GM12878 (cell line): ENCODE results near the gene SMOC2. TPM values are rescaled to one million over a fixed set of nuclear protein-coding genes. Genes with fewer than 3 reads are reported as not detected.

Experiments
- ATAC-seq: fragments of 200-7000 bp; cut with Tn5 transposase; 3 replicates; pipeline ENCODE4 v1.9.1; 2020; ENCODE audit warnings: mild to moderate bottlenecking, moderate library complexity
- BruUV-seq: library from RNA; stranded (reverse); fragments of 400-500 nt; replicated peaks from 2 replicates; lab custom pipeline; 2021; lab: Mats Ljungman, UMichigan
- CTCF ChIA-PET: fragments of 300-600 bp; sonication (Branson Sonifier 250); formaldehyde crosslinking; extraction: SDS; loops from one replicate; lab custom pipeline; 2021; ENCODE audit warnings: inconsistent platforms; lab: Yijun Ruan, JAX
- POLR2A ChIA-PET: fragments of 350-600 bp; formaldehyde crosslinking; extraction: SDS; loops from one replicate; lab custom pipeline; 2021; ENCODE audit warnings: inconsistent platforms; lab: Charles Lee
- RAD21 ChIA-PET: fragments of 300-600 bp; sonication (Branson Sonifier 250); formaldehyde crosslinking; loops from one replicate; lab custom pipeline; 2023; ENCODE audit warnings: antibody characterized with exemption; ENCODE audit not compliant: unreplicated experiment; lab: Charles Lee
- SMC1A ChIA-PET: fragments of 300-600 bp; sonication (Branson Sonifier 250); formaldehyde crosslinking; loops from one replicate; lab custom pipeline; 2023; ENCODE audit not compliant: unreplicated experiment, uncharacterized antibody; lab: Charles Lee
- DNase-seq: peaks from one replicate; pipeline ENCODE4 v3.0.0-alpha.2; 2011; ENCODE audit warnings: low read depth, low spot score
- FAIRE-seq: peaks from 3 replicates; lab custom pipeline; 2011; peaks lifted over from hg19 to GRCh38; lab: Jason Lieb, UNC
- H2AFZ ChIP-seq: 2 replicates; pipeline ENCODE4 v1.6.0; 2011; ENCODE audit warnings: low read depth, low read length, control low read depth; ENCODE audit not compliant: control insufficient read depth
- H3K27ac ChIP-seq: 2 replicates; pipeline ENCODE4 v1.5.1; 2011; ENCODE audit warnings: control low read depth; ENCODE audit not compliant: control insufficient read depth, insufficient read depth
- H3K27me3 ChIP-seq, 2 experiments: replicated peaks in 1 of 2; 2 replicates each; pipeline versions ENCODE4 v1.6.0 to v1.6.1; 2011; ENCODE audit warnings: low read length in 1 of 2; ENCODE audit not compliant: control insufficient read depth in 2 of 2, insufficient read depth in 2 of 2
- H3K36me3 ChIP-seq, 2 experiments: 2 replicates each; pipeline ENCODE4 v1.5.1; 2011; ENCODE audit warnings: low read length in 1 of 2; ENCODE audit not compliant: control insufficient read depth in 2 of 2, insufficient read depth in 2 of 2
- H3K4me1 ChIP-seq: 2 replicates; pipeline ENCODE4 v1.6.1; 2011; ENCODE audit warnings: mild to moderate bottlenecking, low read length, moderate library complexity, mixed read lengths; ENCODE audit not compliant: control insufficient read depth, insufficient read depth
- H3K4me2 ChIP-seq: 2 replicates; pipeline ENCODE4 v1.6.0; 2011; ENCODE audit warnings: control low read depth; ENCODE audit not compliant: control insufficient read depth, insufficient read depth
- H3K4me3 ChIP-seq: fragments of 200-600 bp; sonication (generic); 2 replicates; pipeline ENCODE4 v1.5.1; 2016
- H3K79me2 ChIP-seq: 2 replicates; pipeline ENCODE4 v1.6.0; 2011; ENCODE audit warnings: low read length; ENCODE audit not compliant: control insufficient read depth, insufficient read depth
- H3K9ac ChIP-seq: 2 replicates; pipeline ENCODE4 v1.8.0; 2011; ENCODE audit warnings: low read length, control low read depth, mixed read lengths; ENCODE audit not compliant: control insufficient read depth, insufficient read depth
- H3K9me3 ChIP-seq: replicated peaks from 3 replicates; pipeline ENCODE4 v1.5.1; 2011; ENCODE audit warnings: mild to moderate bottlenecking, low read length; ENCODE audit not compliant: control insufficient read depth, insufficient read depth
- H4K20me1 ChIP-seq: 2 replicates; pipeline ENCODE4 v1.6.0; 2011; ENCODE audit not compliant: control insufficient read depth, insufficient read depth
- ATF7 ChIP-seq: fragments of 450-650 bp; IDR thresholded peaks from 2 replicates; pipeline ENCODE4 v1.6.1; 2016; ENCODE audit warnings: low read depth, mild to moderate bottlenecking
- CHD2 ChIP-seq: IDR thresholded peaks from 2 replicates; pipeline ENCODE4 v1.6.1; 2011; ENCODE audit warnings: low read depth, low read length, improper control_type of control experiment, borderline replicate concordance
- HCFC1 ChIP-seq: fragments of 150-350 bp; IDR thresholded peaks from 2 replicates; pipeline ENCODE4 v1.6.1; 2014; ENCODE audit warnings: low read length
- HDGF ChIP-seq: fragments of 450-650 bp; IDR thresholded peaks from 2 replicates; pipeline ENCODE4 v1.6.1; 2016; ENCODE audit warnings: antibody characterized with exemption
- IRF4 ChIP-seq: IDR thresholded peaks from 2 replicates; pipeline ENCODE4 v1.6.1; 2011; ENCODE audit warnings: low read depth, low read length
- IRF5 ChIP-seq: fragments of 450-650 bp; IDR thresholded peaks from 2 replicates; pipeline ENCODE4 v1.6.1; 2017; ENCODE audit warnings: borderline replicate concordance
- POLR2AphosphoS5 ChIP-seq: IDR thresholded peaks from 2 replicates; pipeline ENCODE4 v1.6.1; 2011; ENCODE audit warnings: mild to moderate bottlenecking, low read length, inconsistent platforms
- RAD21 ChIP-seq: IDR thresholded peaks from 2 replicates; pipeline ENCODE4 v1.6.1; 2011; ENCODE audit warnings: mild to moderate bottlenecking, low read depth, low read length, moderate library complexity; ENCODE audit not compliant: insufficient read depth
- SIX5 ChIP-seq: IDR thresholded peaks from 2 replicates; pipeline ENCODE4 v1.6.1; 2011; ENCODE audit warnings: mild to moderate bottlenecking, low read depth, low read length, moderate library complexity; ENCODE audit not compliant: severe bottlenecking
- SKIL ChIP-seq: fragments of 450-650 bp; IDR thresholded peaks from 2 replicates; pipeline ENCODE4 v1.6.1; 2017; ENCODE audit warnings: mild to moderate bottlenecking, low read depth, inconsistent platforms; ENCODE audit not compliant: poor library complexity, severe bottlenecking
- WGBS: methylation state at CpG from one replicate; pipeline ENCODE4 v1.1.6; 2016; ENCODE audit warnings: low lambda C conversion rate; ENCODE audit not compliant: insufficient replicate concordance, insufficient coverage; ENCODE audit errors: missing lambda C conversion rate; 5-methylcytosine and 5-hydroxymethylcytosine counted together
- in situ Hi-C: fragments of 300-500 bp; cut with MboI; formaldehyde crosslinking; loops from 9 replicates; pipeline ENCODE4 v1.14.3; 2018; ENCODE audit warnings: mixed read lengths
- intact Hi-C: fragments of 100-400 bp; cut with micrococcal nuclease; formaldehyde crosslinking; loops from one replicate; pipeline ENCODE4 v1.14.2; 2022; ENCODE audit not compliant: unreplicated experiment
- polyA plus RNA-seq, 11 experiments: library from polyadenylated mRNA; depleted of rRNA in 4 of 11; unstranded in 6 of 11; stranded (reverse) in 5 of 11; fragments of >200 nt; fragmentation: Nextera tagmentation in 4 of 11; fragmentation: Illumina TruSeq in 1 of 11; extraction: Ambion mirVana in 4 of 11; extraction: Trizol in 1 of 11; gene quantifications; 1 replicate in 1 of 11; 2 replicates in 10 of 11; pipeline versions ENCODE4 v1.2.1 to v1.2.3, GENCODE V29; 2011 to 2016; ENCODE audit warnings: inconsistent platforms in 2 of 11, missing spikeins in 2 of 11, low read depth in 1 of 11
- total RNA-seq, 4 experiments: library from RNA; depleted of rRNA in 3 of 4; stranded (reverse); fragments of >200 nt in 3 of 4; fragmentation: Illumina TruSeq in 1 of 4; extraction: Trizol in 1 of 4; gene quantifications; 2 replicates each; pipeline versions ENCODE4 v1.2.1 to v1.2.3, GENCODE V29; 2013 to 2021

Gene SMOC2
- total and polyA plus RNA-seq, 10 of the 15 experiments (the other 5 are each of a cell fraction or from before 2014, with no cell fraction given), result 0.10 to 0.12 TPM; not detected in 8

GRCh38 chr6:168706471-168707177 is 265.6 kb downstream of the SMOC2 start:
- Histone ChIP-seq H3K27ac (no peak overlapping the region), H2AFZ (no peak overlapping the region), H4K20me1 (no peaks in the 10 kb centered on the region), H3K4me1 (no peaks in the 10 kb centered on the region), H3K27me3 (no peaks in the 10 kb centered on the region), H3K36me3 (no peaks in the 10 kb centered on the region), H3K4me2 (no peak overlapping the region), H3K9me3 (no peaks in the 10 kb centered on the region), H3K79me2 (no peaks in the 10 kb centered on the region), H3K4me3 (no peak overlapping the region), H3K9ac (no peak overlapping the region)
- ChIA-PET POLR2A (no interaction called here), RAD21 (no interaction called here), CTCF (no interaction called here), SMC1A (no interaction called here)
- no TSS peak for BruUV-seq
- no peak for ATAC-seq
- in situ Hi-C loops, result no loop called here
- FAIRE-seq, result no peak
- no peak for DNase-seq
- intact Hi-C loops, result no loop called here
- TF ChIP-seq SIX5, result no peak
- no peak for TF ChIP-seq HDGF
- no peak for TF ChIP-seq CHD2
- no peak for TF ChIP-seq SKIL
- no peak for TF ChIP-seq HCFC1
- no peak for TF ChIP-seq IRF5
- TF ChIP-seq IRF4, result no peak
- TF ChIP-seq ATF7, result no peak
- TF ChIP-seq RAD21, result no peak
- no peak for TF ChIP-seq POLR2AphosphoS5
- 53% methylated on average over 25 of the region's 25 CpGs for WGBS
